GM12892 (cell line): ENCODE data around the gene CYBA.

Experiments used
- DNase-seq: peaks from one replicate; pipeline ENCODE4 v3.0.0; 2011; ENCODE audit not compliant: insufficient read length
- FAIRE-seq: peaks from 2 replicates; lab custom pipeline; 2011; peaks lifted over from hg19 to GRCh38; lab: Jason Lieb, UNC
- POLR2A ChIP-seq: IDR thresholded peaks from 2 replicates; pipeline ENCODE4 v1.6.1; 2011; ENCODE audit warnings: low read depth, low read length, control low read depth
- POLR2AphosphoS5 ChIP-seq: IDR thresholded peaks from 2 replicates; pipeline ENCODE4 v1.6.1; 2011; ENCODE audit warnings: low read depth, low read length, control low read depth
- TAF1 ChIP-seq: IDR thresholded peaks from 2 replicates; pipeline ENCODE4 v1.6.1; 2011; ENCODE audit warnings: low read depth, mild to moderate bottlenecking, control low read depth, low read length, borderline replicate concordance

CYBA gene

GRCh38 chr16:88626646-88627045 lies 24.2 kb downstream of the CYBA start:
- no peak for FAIRE-seq
- TF ChIP-seq POLR2A: no peak
- TF ChIP-seq TAF1: no peak
- no peak for TF ChIP-seq POLR2AphosphoS5
- DNase-seq: no peak

DNA sequence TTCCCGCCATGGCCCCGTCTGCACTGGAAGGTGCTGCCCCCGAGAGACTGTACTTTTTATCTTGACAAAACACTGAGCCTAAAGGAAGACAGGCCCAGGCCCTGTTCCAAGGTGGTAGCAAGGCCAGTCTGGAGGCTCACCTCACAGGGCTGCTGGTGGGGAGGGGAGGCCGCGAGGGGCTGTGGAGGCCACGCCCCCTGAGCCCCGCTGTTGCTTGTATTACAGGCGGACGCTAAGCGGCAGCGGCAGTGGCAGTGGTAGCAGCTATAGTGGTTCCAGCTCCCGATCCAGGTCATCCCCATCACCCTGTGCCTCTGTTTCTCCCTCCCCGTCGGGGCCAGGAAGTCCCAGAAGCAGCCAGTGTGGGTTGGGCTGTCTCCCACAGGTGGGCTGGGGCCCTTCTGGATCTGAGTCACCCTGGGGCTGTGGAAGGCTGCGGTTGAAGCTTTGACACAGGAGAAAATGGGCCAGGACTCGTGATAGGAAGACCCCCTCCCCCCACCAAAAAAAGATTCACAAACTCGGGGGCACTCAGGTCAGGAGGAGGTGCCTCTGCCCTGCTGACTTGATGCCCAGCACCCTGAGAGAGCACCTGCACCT lies 25.8 kb downstream of the CYBA start:
- DNase-seq (no peak), FAIRE-seq (no peak)
- TF ChIP-seq POLR2A: no peak
- TF ChIP-seq TAF1: no peak
- no peak for TF ChIP-seq POLR2AphosphoS5

DNA sequence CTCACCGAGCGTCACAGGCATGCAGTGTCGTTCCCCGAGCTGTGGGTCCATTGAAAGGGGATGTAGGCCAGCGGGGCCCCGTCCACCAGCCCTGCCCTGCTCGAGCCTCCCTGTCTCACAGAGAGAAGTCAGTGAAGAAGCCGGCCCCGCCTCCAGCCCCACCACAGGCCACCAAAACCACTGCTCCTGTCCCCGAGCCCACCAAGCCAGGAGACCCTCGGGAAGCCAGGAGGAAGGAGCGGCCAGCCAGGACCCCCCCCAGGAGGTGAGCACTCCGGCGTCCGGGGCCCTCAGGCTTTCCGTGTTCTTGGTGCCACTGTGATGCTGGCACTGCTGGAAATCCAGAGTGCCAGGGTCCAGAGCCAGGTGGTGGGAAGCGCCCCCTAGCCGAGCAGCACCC lies 26.4 kb downstream of the CYBA start:
- DNase-seq (no peak), FAIRE-seq (no peak)
- TF ChIP-seq TAF1 (no peak), POLR2AphosphoS5 (no peak), POLR2A (no peak)

- TF ChIP-seq TAF1: no peak
- no peak for TF ChIP-seq POLR2A
- TF ChIP-seq POLR2AphosphoS5: no peak
- FAIRE-seq: no peak
Measured at GRCh38 chr16:88623858-88624257, 27.0 kb downstream of the CYBA start.

DNA sequence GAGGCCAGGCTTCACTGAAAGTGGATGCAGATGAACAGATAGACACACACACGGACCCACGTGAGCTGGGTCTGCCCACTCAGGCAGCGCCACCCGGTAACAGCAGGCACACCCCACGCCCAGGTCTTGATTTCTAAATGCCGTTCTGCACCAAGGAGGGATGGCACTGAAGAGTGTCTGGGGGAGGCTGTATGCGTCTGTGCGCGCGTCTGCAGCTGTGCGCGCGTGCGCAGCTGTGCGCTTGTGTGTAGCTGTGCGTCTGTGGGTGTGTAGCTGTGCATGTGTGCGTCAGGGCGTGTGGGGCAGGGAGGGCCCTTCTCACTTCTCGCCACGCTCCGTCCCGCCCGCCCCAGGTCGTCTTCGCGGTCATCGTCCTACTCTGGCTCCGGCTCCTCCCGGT lies 28.0 kb downstream of the CYBA start:
- FAIRE-seq: no peak
- DNase-seq: no peak
- TF ChIP-seq POLR2A: no peak
- TF ChIP-seq POLR2AphosphoS5: no peak
- no peak for TF ChIP-seq TAF1

More at GRCh38 chr16:88623858-88624257, 27.0 kb downstream of the CYBA start:
- DNase-seq: no peak

DNA sequence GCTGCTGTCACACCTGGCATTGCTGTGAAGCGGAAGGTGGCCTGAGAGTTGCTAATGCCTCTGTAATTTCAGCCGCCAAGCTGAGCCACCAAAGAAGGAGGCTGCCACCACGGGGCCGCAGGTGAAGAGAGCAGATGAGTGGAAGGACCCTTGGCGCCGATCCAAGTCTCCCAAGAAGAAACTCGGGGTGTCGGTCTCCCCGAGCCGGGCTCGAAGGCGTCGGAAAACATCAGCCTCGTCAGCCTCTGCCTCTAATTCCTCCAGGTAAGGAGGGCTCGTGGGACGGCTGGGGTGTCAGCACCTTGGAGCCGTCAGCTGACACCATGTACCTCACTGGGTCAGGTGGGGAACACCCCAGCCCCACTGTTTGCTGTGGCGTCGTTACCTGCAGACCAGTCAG lies 28.7 kb downstream of the CYBA start:
- no peak for TF ChIP-seq TAF1
- no peak for TF ChIP-seq POLR2AphosphoS5
- TF ChIP-seq POLR2A: no peak
- FAIRE-seq (no peak), DNase-seq (no peak)

GRCh38 chr16:88619859-88620815 lies 30.7 kb downstream of the CYBA start:
- DNase-seq: no peak
- TF ChIP-seq POLR2AphosphoS5 (no peak), POLR2A (no peak), TAF1 (no peak)
- FAIRE-seq: no peak

GRCh38 chr16:88618956-88619667 lies 31.7 kb downstream of the CYBA start:
- TF ChIP-seq TAF1 (no peak), POLR2A (no peak), POLR2AphosphoS5 (no peak)
- FAIRE-seq (no peak), DNase-seq (no peak)

DNA sequence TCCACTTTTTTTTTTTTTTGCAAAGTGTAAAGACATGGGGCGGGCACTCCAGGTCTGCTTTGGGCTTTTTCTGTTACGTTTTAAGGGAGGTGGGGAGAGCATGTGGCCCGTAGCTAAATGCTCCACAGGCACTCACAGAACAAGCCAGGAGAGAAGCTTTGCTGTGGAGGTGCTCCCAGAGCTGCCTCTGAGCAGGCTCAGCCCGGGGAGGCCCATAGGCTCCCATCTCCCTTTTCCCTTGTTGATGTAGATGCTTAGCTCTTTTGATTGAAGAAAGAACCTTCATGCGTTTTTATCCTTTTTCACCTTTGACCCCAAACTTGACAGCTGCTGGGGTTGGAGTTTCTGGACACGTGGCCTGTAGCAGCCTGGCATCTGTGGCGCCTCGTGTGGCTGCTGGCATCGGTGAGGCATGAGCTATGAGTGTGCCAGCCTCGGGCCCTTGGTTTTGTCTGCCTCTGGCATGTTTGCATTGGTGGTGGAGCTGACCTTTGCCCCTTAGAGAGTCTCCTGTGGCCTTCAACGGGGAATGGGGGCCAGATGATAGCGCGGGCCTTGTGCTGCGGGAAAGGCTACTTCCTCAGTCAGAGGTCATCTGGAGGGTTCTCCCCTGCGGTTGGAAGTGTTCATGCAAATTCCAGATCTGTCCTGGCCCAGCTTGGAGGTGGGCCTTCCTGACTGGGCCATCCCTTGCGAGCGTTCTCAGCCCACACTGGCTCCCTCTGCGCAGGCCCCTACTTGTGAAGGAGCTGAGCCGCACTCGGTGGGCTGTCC lies 32.5 kb downstream of the CYBA start:
- DNase-seq (no peak), FAIRE-seq (no peak)
- no peak for TF ChIP-seq POLR2AphosphoS5
- TF ChIP-seq POLR2A: no peak
- no peak for TF ChIP-seq TAF1

GRCh38 chr16:88617268-88618031 lies 33.4 kb downstream of the CYBA start:
- FAIRE-seq: no peak
- no peak for DNase-seq
- TF ChIP-seq POLR2AphosphoS5: no peak
- no peak for TF ChIP-seq TAF1
- TF ChIP-seq POLR2A: no peak
